Aorta (tissue), 5 donors: ENCODE data around the gene FSD1. TPM values are rescaled to one million over a fixed set of nuclear protein-coding genes. Genes with fewer than 3 reads are reported as not detected.

ENCODE experiments used
- ATAC-seq: fragments of 200-7000 bp; cut with Tn5 transposase; one replicate; pipeline ENCODE4 v1.9.1; 2022; ENCODE audit warnings: moderate library complexity; ENCODE audit not compliant: low FRiP score
- DNase-seq, 2 donors: peaks; one replicate each; pipeline ENCODE4 v3.0.0-alpha.2; 2020
- H3K27ac ChIP-seq, 2 donors: one replicate each; pipeline ENCODE4 v1.5.1; 2013; ENCODE audit warnings: low read length in 2 of 2, mild to moderate bottlenecking in 2 of 2, moderate library complexity in 2 of 2, control low read depth in 1 of 2, inconsistent platforms in 1 of 2, low read depth in 1 of 2
- H3K27me3 ChIP-seq, 2 donors: one replicate each; pipeline ENCODE4 v1.6.1; 2013; ENCODE audit warnings: control low read depth in 1 of 2, low read length in 1 of 2, mild to moderate bottlenecking in 1 of 2, moderate library complexity in 1 of 2; ENCODE audit not compliant: insufficient read depth in 2 of 2, control insufficient read depth in 1 of 2
- H3K36me3 ChIP-seq, 2 donors: one replicate each; pipeline ENCODE4 v1.6.1; 2013; ENCODE audit warnings: control low read depth in 1 of 2, low read length in 1 of 2, mild to moderate bottlenecking in 1 of 2; ENCODE audit not compliant: insufficient read depth in 2 of 2, control insufficient read depth in 1 of 2
- H3K4me1 ChIP-seq, 2 donors: one replicate each; pipeline ENCODE4 v1.6.1; 2013; ENCODE audit warnings: low read length in 2 of 2, control low read depth in 1 of 2, mild to moderate bottlenecking in 1 of 2, moderate library complexity in 1 of 2; ENCODE audit not compliant: insufficient read depth in 2 of 2, control insufficient read depth in 1 of 2
- H3K4me3 ChIP-seq, 2 donors: one replicate each; pipeline ENCODE4 v1.5.1; 2013; ENCODE audit warnings: low read length in 2 of 2, control low read depth in 1 of 2, mild to moderate bottlenecking in 1 of 2
- H3K9me3 ChIP-seq: one replicate; pipeline ENCODE4 v1.6.1; 2013; ENCODE audit warnings: mild to moderate bottlenecking, low read length; ENCODE audit not compliant: control insufficient read depth
- WGBS, 2 donors: extraction: QIAGEN DNeasy Blood & Tissue Kit; methylation state at CpG; one replicate each; pipeline ENCODE4 v1.1.7; 2013; 5-methylcytosine and 5-hydroxymethylcytosine counted together
- intact Hi-C, 2 donors: fragments of 100-400 bp; cut with DNase I; formaldehyde crosslinking; loops; one replicate each; pipeline versions ENCODE4 v1.14.2 to v1.15.0; 2022
- polyA plus RNA-seq, 2 donors: library from polyadenylated mRNA; stranded (reverse); fragments of 200-250 nt; gene quantifications; one replicate each; pipeline ENCODE4 v1.2.3, GENCODE V29; 2013
- total RNA-seq, 2 donors: library from RNA; stranded (reverse); fragmentation: NEBNext Ultra II Directional; extraction: Animal tissue kit (Norgen Biotek cat#: 25700); gene quantifications; one replicate each; pipeline ENCODE4 v1.2.1, GENCODE V29; 2021
- donor health status: healthy with polysubstance abuse.
- donor health status: Bipolar disorder and iron deficiency.
- donor health status: DM: no; HTN: no; CAD: no.
- donor health status: DM: no; HTN: no; CAD: no.
- donor health status: DM: yes; HTN: yes; CAD: no.

The FSD1 gene
- total and polyA plus RNA-seq, 4 donors: 0.84 TPM; not detected in 3

GRCh38 chr19:4362101-4362828 is 57.9 kb downstream of the FSD1 start:
- H3K4me1 ChIP-seq: no peaks in the 10 kb centered on the region
- DNase-seq (peak in 1 of 2 donors; percentile 48), ATAC-seq (no peak)
- H3K9me3 ChIP-seq: no peaks in the 10 kb centered on the region
- 85 to 88% methylated on average over 32 of the region's 32 CpGs for WGBS, 2 donors
- no peaks in the 10 kb centered on the region for H3K27me3 ChIP-seq
- H3K4me3 ChIP-seq: no peak overlapping the region
- intact Hi-C loops: no loop called here
- peaks cover 0 to 5% of the 10 kb centered on the region in 2 donors for H3K36me3 ChIP-seq
- H3K27ac ChIP-seq: no peak overlapping the region

DNA sequence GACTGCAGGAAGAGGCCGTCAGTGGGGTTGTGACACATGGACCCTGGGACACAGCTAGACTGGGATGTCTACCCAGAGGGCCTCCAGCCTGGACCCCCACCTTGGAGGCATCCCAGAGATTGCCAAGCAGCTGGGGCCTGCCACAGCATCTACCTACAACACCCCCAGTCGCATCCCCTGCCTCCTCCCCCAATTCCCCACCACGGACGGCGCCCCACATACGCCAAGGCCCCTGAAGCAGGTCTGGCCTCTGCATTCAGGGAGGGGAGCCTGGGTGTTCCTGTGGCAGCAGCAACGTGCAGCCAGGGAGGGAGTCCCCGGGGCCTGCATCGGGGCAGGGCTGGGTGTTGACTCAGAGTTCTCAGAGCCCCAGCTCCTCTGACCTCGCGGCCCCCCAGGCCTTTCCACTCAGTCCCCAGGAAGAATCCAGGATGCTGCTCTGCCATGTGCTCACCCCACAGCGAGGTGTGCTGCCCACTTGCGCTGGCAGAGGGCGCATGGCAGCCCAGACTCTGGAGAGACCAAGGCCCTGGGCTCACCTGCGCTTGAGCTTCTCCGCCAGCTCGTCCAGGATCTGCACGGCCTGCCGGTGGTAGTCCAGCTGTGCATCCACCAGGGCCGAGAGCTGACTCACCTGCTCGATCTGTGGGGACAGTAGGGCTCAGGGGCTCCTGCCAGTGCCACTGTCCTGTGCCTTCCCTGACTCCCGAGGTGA is 58.6 kb downstream of the FSD1 start:
- intact Hi-C loops: no loop called here
- Histone ChIP-seq H3K4me1 (no peaks in the 10 kb centered on the region), H3K36me3 (peaks cover 0 to 5% of the 10 kb centered on the region in 2 donors), H3K27ac (no peak overlapping the region), H3K27me3 (no peaks in the 10 kb centered on the region), H3K4me3 (no peak overlapping the region), H3K9me3 (no peaks in the 10 kb centered on the region)
- ATAC-seq (no peak), DNase-seq (no peak)
- 80 to 82% methylated on average over 21 to 22 of the region's 22 CpGs for WGBS, 2 donors

- 90 to 91% methylated on average over 26 of the region's 26 CpGs for WGBS, 2 donors
- Histone ChIP-seq H3K4me1 (no peaks in the 10 kb centered on the region), H3K9me3 (no peaks in the 10 kb centered on the region), H3K4me3 (no peak overlapping the region), H3K27me3 (no peaks in the 10 kb centered on the region), H3K27ac (no peak overlapping the region), H3K36me3 (peaks cover 0 to 5% of the 10 kb centered on the region in 2 donors)
- intact Hi-C loops: no loop called here
- no peak for DNase-seq
- ATAC-seq: no peak
These were observed 59.3 kb downstream of the FSD1 start for GRCh38 chr19:4363571-4364304.

DNA sequence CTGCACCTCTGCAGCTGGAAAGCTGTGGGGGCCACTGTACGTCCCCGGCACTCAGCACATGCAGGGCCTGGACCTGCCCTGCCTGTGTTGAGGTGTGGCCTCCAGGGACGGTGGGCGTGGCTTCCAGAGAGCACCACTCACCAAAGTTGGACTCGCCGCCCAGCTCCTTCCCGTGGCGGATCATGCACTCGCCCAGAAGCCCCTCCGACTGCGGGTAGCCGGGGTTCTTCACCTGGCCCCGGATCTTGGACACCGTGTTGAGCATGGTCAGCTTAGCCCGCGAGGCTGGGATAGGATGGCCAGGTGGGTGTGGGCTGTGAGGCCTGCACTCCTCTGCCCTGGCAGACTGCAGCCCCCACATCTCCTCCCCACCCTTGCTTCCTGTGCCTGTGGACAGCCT is 60.9 kb downstream of the FSD1 start:
- WGBS, 2 donors: 89 to 92% methylated on average over 14 to 16 of the region's 16 CpGs
- Histone ChIP-seq H3K27me3 (no peaks in the 10 kb centered on the region), H3K36me3 (peaks cover 0 to 2% of the 10 kb centered on the region in 2 donors), H3K27ac (no peak overlapping the region), H3K9me3 (no peaks in the 10 kb centered on the region), H3K4me1 (no peaks in the 10 kb centered on the region), H3K4me3 (no peak overlapping the region)
- intact Hi-C loops: no loop called here
- ATAC-seq: no peak
- DNase-seq: peak in 1 of 2 donors; percentile 55

GRCh38 chr19:4365791-4366665 is 61.6 kb downstream of the FSD1 start:
- intact Hi-C loops: no loop called here
- Histone ChIP-seq H3K4me3 (no peak overlapping the region), H3K4me1 (no peaks in the 10 kb centered on the region), H3K27me3 (no peaks in the 10 kb centered on the region), H3K27ac (no peak overlapping the region), H3K9me3 (no peaks in the 10 kb centered on the region), H3K36me3 (peaks cover 0 to 2% of the 10 kb centered on the region in 2 donors)
- WGBS, 2 donors: 92% methylated on average over 19 of the region's 19 CpGs
- no peak for DNase-seq
- no peak for ATAC-seq

GRCh38 chr19:4366666-4367335 is 62.4 kb downstream of the FSD1 start:
- no peaks in the 10 kb centered on the region for H3K4me1 ChIP-seq

DNA sequence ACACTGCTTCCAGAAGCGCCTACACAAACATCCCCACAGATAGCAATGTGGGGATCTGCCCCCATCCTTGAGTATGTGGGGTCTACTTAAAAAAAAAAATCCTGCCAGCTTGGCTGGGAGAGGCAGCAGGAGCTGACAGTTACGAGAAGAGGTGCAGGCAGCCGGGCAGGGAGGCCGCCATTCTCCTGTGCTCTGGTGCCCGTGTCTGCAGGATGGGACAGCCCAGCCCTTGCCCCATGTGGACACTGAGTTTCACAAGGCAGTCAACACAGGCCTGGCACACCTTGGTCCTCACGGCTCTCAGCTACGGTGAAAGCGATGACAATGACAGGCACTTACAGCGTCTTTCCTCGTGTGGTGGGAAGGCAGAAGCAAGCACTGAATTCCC is 62.9 kb downstream of the FSD1 start:
- 92% methylated on average over 10 of the region's 10 CpGs for WGBS, 2 donors
- no peaks in the 10 kb centered on the region for H3K27me3 ChIP-seq
- H3K27ac ChIP-seq: no peak overlapping the region
- H3K36me3 ChIP-seq: peaks cover 0 to 2% of the 10 kb centered on the region in 2 donors
- no peaks in the 10 kb centered on the region for H3K4me1 ChIP-seq
- DNase-seq (no peak), ATAC-seq (no peak)
- H3K4me3 ChIP-seq: no peak overlapping the region
- H3K9me3 ChIP-seq: no peaks in the 10 kb centered on the region
- intact Hi-C loops: no loop called here

More at GRCh38 chr19:4366666-4367335, 62.4 kb downstream of the FSD1 start:
- DNase-seq (peak in 1 of 2 donors; percentile 66), ATAC-seq (no peak)
- intact Hi-C loops: no loop called here
- H3K27ac ChIP-seq: no peak overlapping the region
- no peaks in the 10 kb centered on the region for H3K27me3 ChIP-seq
- H3K4me3 ChIP-seq: no peak overlapping the region
- peaks cover 0 to 2% of the 10 kb centered on the region in 2 donors for H3K36me3 ChIP-seq
- 88 to 92% methylated on average over 15 to 16 of the region's 16 CpGs for WGBS, 2 donors
- H3K9me3 ChIP-seq: no peaks in the 10 kb centered on the region

GRCh38 chr19:4367781-4368127 is 63.4 kb downstream of the FSD1 start:
- intact Hi-C loops: no loop called here
- H3K4me1 ChIP-seq: no peaks in the 10 kb centered on the region
- no peaks in the 10 kb centered on the region for H3K27me3 ChIP-seq
- no peaks in the 10 kb centered on the region for H3K9me3 ChIP-seq
- 87 to 93% methylated on average over 13 of the region's 13 CpGs for WGBS, 2 donors
- DNase-seq (no peak), ATAC-seq (no peak)
- peaks cover 0 to 2% of the 10 kb centered on the region in 2 donors for H3K36me3 ChIP-seq
- H3K27ac ChIP-seq: no peak overlapping the region
- H3K4me3 ChIP-seq: no peak overlapping the region
